Endometrial microvascular endothelial cells (primary cell): ENCODE measurements around the gene TNFAIP2. TPM values are rescaled to one million over a fixed set of nuclear protein-coding genes. Genes with fewer than 3 reads are reported as not detected.
"Not testable (repeated sequence)": the region's sequence is repeated elsewhere in the genome, so short reads cannot be mapped to it uniquely, and the experiment has no call there.

Experiments
- in situ Hi-C: cut with HindIII; loops from 2 replicates; pipeline ENCODE4 v1.10.0; 2017; ENCODE audit warnings: low sequenced_read_pairs, low pct_unique_long_range_greater_than_20kb; ENCODE audit errors: inconsistent ontology term
- total RNA-seq: library from RNA; depleted of rRNA; stranded (reverse); fragments of >200 nt; gene quantifications from one replicate; pipeline ENCODE4 v1.2.3, GENCODE V29; 2015; ENCODE audit errors: inconsistent ontology term

Gene TNFAIP2
- total RNA-seq, 1 donor from 2014 or later, result 46.3 TPM

DNA sequence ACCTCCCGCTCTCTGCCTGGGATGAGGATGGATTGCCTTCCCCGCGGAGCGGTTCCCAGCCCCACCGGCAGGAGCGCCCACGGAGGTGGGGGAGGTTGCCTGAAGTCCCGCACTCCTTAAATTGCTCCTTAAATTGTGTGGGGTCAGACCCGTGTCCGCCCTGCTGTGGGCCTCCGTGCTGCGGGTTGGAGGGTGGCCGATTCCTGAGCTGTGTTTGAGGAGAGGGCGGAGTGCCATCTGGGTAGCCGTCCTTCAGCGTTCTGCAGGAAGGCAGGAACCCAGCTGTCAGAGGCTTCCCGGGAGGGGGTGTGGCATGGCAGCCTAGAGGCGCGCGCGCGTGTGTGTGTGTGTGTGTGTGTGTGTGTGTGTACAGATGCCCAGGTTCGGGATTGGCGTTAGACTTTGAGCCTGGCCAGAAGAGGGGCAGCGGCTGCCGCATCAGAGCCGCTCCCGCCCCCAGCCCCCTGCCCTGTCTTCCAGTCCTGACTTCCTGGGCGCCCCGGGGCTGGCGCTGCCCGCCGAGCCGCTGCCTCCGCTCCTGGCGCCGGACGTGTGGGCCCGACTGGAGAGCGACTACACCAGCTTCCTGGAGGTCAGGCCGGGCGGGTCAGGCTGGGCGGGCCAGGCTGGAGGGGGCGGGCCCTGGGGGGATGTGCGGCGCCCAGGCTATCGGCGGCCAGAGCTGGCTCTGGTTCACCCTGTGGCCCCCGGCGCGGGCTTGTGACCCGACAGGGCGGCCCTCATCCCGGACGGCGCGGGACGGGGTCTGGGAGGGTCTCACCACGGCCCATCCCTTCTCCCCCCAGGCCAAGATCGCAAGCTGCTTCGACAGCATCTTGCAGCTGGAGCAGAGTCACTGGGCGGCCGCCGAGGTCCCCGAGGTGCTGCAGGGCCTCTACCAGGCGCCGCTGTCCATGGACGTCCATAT, 19.5 kb upstream of the TNFAIP2 start:
- in situ Hi-C loops, result no loop called here

DNA sequence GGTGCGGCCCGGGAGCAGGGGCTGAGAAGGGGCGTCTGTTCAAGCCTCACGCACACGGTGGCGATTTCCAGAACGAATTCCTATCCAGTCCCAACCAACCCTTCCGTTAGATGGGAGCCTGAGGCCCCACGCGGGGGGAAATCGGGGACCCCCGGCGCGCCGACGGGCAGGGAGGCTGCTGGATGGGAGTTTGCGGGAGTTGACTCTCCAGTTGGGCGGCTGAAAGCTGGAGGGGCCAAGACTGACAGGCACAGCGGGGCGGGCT, 18.9 kb upstream of the TNFAIP2 start:
- in situ Hi-C loops, result no loop called here

DNA sequence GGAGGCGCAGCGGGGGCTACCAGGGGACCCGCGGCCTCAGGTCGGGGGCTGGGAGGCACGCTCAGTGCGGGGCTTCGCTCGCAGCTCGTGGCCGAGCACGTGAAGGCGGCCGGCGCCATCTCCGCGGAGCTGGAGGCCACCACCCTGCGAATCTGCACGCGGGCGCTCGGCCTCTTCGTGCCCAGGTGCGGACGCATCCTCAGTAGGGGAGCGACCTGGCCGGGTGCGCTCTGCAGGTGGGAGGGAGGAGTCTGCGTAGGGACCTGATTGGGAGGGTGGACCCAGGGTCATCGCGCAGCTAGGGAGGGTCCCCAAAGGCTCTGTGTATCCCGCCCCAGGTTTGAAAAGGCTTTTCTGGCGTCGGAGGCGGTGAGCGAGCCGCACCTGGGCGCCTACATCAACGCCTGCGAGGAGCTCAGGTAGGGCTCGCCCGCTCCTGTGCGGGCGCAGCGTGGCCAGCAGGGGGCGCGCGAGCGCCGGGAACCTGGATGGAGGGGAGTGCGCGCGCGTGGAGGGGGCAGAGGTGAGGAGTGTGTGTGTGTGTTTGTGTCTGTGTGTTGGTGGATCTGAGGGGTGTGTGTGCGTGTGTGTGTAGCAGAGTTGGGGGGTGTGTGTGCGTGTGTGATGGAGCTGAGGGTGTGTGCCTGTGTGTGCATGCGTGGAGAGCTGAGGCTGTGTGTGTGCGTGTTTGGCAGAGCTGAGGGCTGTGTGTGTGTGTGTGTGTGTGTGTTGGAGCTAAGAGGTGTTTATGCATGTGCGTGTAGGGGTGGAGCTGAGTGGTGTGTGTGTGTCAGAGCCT, 18.4 kb upstream of the TNFAIP2 start:
- in situ Hi-C loops, result no loop called here

DNA sequence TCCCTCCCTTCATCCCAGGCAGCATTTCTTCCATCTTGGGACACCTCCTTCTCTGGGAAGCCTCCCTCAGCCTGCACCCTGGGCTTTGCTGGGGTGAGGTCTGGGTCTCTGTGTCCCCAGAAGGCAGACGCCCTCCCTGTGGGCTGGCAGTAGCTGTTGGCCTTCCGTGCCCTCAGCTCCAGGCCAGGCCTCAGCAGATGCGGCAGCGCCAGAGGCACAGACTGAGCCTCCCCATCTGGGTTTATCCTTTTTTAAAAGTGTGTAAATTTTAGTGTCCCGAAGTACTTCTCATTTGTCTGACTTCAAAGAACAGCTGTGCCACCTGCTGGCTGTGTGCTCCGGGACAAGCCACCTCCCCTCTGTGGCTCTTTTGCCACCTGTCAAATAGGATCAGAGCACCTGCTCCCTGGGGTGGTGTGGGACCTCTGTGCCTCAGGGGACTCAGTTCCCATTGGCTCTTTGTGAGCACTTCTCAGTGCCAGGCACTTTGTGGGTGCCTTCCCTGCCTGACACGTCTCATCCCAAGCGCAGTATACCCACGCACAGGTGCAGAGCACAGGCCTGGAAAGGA, 17.6 kb upstream of the TNFAIP2 start:
- in situ Hi-C loops, result no loop called here

DNA sequence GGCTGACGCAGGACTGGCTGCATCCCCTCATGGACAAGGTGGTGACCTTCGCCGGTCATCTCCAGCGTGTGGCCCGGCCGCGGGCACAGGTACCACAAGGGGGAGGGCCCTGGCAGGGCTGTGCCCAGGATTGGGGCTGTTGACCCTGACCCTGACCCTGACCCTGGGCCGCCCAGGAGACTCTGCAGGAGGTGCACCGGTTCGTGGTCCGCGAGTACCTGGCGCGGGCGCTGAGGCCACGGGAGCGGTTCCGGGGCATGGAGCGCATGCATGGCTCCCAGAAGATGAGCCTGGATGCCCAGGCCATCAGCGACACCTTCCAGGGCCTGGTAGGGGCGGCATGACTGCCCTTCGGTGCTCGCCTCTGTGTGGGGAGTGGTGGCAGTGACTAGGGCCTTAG, 15.8 kb upstream of the TNFAIP2 start:
- in situ Hi-C loops, result no loop called here

DNA sequence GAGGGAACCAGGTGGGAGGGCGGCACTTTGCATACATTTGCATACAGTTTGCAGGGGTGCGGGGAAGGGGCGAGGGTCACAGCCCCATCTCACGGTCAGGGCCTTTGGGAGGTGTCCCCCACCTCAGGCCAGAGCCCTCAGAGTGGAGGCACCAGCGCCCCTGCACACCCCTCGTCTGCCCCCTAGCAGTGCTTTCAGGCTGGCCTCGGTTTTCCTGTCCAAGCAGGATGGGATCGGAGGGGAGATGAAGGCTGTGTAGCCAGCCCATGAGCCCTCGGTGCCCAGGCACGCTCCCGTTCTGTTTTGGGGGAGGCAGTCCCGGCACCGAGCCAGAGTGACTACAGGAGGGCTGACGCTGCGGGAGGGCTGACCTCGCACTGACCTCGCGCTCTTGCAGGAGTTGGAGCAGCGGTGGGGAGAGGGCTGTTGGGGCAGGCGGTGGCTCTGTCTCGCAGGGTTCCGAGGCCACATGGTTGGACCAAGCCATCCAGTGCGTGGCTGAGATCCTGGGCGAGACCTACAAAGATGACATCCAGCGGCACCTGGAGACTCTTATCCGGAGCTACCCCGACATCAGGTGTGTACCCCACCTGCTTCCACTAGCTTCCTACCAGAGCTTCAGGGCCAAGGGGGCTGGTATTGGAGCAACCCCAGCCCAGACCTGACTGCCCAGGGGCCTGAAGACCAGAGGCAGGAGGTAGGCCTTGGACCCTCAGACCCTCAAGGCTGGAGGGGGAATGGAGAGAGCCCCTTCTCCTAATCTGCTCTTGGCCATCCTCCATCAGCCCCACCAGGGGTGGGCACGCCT, 15.1 kb upstream of the TNFAIP2 start:
- in situ Hi-C loops, result no loop called here

DNA sequence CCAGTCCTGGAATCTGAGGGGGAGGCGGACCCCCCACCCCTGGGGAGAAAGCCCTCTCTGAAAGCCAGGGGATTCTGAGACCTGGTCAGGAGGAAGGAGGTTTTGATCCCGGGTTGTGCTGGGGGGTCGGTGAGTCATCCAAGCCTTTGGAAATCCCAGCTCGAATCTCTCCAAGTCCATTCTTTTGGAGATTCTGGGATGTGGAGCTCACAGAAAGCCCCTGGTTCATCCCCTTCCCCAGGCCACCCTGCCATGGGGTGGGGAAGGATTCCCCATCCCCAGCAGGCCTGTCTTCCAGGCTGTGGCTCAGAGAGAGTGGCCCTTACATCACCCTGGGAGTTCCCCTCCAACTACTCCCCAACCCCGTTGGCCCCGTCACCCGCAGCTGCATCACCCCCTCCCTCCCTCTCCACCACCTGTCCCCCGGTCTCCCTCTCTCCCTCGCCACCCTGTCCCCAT, 14.5 kb upstream of the TNFAIP2 start:
- in situ Hi-C loops, result no loop called here

DNA sequence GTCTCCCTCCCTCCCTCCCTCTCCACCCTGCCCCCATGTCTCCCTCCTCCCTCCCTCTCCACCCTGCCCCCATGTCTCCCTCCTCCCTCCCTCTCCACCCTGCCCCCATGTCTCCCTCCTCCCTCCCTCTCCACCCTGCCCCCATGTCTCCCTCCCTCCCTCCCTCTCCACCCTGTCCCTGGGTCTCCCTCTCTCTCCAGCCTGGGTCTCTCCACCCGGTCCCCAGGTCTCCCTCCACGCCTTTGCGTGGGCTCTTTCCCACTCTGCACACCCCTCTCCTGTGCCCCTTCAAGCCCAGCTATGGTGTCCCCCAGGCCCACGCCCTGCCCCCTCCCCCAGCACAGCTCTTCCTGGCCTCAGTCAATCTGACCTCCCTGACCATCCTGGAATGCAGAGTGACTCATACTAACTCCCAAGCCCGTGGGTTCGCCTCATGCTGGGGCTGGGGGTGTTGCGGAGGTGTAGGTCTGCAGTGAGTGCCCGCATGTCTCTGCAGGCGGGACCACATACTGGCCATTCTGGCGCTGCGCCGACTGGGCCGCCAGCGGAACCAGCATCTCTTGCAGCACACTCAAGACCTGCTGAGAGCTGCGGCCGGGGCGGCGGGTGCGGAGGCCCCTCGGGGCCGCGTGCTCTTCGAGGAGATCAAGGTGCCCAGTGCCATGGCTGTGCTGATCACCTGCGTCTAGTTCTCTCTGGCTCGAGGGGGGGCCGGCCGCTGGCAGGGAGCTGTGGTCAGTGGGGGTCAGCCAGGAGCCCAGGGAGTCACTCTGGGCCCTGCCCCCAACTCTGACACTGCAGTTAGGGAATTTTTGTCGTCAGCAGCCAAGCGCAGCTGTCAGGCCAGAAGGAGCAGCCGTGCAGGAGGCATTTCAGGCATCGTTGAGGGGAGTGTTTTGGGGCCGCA, 13.5 kb upstream of the TNFAIP2 start:
- in situ Hi-C loops, result no loop called here

DNA sequence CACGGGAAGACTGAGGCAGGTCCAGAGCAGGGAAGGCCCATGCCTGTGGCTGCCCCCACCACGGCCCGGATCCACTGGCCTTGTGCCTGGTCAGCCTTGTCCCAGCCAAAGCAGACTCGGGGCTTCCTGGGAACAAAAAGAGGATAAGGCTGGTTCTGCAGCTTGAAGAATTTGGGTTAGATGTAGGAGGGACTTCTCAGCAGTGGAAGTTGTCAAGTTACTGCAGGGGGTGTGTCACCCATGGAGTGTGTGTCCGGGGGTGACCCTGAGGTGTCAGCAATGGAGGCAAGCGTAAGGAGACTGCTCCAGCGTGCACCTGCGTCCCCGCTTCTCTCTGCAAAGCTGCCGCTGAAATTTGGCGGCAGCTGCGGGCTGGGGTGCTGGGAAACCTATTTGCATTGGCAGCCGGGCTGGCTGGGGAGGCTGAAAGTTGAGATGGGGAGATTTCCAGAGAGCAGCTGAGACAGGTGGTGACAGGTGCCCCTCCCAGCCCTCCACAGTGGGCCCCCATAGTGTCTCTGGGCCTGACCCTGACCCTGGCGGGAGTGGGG, 12.5 kb upstream of the TNFAIP2 start:
- in situ Hi-C loops, result no loop called here

DNA sequence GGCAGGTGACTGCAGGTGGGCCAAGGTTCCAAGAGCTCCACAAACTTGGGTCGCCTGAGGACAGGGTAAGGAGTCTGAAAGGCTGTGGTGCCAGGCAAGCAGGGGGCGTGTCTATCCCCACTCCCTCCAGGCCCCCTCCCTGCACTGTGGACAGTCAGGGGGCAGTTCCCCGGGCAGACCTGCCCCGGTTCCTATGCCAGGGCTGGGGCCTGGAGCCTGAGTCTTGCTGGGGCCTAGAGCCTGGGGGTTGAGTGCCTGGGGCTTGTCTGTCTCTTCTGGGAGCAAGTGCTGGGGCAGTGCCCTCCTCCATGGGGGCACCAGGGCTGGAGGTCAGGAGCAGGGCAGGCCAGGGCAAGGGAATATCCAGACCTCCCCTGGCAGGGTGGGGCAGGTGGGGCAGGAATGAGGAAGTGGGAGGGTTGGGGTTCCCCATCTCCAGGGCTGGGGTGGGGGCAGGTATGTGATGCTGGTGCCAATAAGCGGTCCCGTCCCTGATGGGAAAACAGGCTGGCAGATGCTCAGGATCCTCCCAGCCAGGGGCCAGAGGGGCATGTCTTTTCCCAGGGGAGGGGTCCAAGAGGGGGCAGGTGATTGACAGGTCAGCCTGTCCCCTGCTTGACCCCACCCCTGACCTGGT, 11.9 kb upstream of the TNFAIP2 start:
- in situ Hi-C loops, result no loop called here

DNA sequence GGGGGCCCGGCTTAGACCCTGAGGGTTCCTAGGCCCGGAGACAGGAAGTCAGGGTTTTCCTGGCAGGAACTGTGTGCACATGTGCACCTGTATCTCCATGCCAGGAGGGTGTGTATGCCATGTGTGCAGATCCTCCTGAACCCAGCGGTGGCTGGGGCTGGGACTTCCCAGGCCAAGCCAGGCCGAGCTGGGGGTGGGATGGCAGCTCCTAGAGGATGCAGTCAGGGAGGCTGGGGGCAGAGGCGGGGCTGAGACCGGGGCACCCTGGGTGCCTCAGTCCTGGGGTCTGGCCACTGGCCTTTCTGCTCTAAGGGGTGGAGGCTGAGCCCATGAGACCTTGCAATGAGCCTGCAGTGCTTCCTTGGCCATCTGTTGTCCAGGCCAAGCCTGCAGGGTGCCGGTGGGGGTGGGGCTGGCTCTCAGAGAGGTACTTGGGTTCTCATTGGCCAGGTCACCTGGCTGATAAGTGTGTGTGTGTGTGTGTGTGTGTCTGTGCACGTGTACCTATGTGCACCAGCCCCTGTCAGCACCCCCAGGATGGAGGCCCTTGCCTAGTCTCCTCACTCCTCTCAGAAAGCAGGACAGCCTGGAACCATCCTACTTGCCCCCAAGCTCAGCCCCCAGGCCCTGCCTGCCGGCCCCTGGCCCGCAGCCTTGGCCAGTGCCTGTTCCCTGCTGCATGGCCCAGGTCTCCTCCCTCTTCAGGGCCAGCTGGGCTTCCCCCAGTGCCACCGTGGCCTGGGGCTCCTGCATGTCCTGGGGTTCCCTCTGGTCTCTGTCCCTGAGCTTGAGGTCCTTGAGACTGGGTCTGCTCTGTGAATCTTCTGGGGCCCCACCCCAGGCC, 10.6 kb upstream of the TNFAIP2 start:
- in situ Hi-C loops, result no loop called here

DNA sequence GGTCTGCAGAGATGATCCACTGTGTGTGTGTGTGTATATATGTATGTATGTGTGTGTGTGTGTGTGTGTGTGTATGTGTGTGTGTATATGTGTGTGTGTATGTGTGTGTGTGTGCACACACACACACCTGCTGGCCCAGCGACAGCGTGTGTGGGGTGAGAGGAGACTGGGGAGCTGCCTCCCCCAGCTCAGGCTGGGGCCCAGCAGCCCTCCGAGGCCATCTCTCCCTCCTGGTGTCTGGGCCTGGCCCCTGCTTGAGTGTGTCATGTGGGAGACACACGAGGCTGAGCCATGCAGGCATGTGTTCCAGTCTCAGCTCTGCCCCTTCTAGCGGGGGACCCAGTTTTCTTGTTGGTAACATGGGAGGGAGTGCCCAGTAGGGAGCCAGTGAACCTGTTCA, 10.0 kb upstream of the TNFAIP2 start:
- in situ Hi-C loops, result no loop called here

DNA sequence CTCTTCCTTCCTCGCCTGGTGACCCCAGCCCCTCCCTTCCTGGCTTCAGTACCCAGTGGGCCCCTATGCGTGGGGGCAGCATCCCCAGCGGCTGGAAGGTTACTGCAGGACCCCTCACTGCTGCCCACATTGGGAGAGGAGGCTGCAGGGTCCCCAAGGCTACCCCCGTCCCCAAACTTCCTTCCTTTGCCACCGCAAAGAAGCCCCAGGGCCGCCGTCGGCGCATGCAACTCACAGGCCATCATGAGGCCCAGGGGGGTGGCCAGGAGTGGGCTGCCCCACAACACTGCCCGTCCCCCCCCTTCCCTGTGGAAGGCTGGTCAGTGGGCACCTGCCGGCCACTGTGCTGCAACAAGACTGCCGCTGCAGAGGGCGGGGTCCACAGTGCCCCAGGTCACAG, 9.5 kb upstream of the TNFAIP2 start:
- in situ Hi-C loops, result no loop called here

DNA sequence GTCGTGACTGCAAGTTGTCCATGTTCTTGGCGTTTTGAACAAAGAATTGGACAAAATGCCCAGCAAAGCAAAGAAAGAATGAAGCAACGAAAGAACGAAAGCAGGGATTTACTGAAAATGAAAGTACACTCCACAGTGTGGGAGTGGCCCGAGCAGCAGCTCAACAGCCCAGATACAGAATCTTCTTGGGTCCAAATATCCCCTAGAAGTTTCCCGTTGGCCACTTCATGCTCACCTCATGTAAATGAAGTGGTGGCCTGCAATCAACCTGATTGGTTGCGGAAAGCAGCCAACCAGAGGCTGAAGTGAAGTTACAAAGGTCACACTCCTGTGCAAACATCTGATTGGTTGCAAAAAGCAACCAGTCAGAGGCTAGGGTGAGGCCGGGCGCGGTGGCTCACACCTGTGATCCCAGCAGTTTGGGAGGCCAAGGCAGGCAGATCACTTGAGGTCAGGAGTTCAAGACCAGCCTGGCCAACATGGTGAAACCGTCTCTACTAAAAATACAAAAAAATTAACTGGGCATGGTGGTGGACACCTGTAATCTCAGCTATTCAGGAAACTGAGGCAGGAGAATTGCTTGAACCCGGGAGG, 8.1 kb upstream of the TNFAIP2 start:
- in situ Hi-C loops, result not testable (repeated sequence)

DNA sequence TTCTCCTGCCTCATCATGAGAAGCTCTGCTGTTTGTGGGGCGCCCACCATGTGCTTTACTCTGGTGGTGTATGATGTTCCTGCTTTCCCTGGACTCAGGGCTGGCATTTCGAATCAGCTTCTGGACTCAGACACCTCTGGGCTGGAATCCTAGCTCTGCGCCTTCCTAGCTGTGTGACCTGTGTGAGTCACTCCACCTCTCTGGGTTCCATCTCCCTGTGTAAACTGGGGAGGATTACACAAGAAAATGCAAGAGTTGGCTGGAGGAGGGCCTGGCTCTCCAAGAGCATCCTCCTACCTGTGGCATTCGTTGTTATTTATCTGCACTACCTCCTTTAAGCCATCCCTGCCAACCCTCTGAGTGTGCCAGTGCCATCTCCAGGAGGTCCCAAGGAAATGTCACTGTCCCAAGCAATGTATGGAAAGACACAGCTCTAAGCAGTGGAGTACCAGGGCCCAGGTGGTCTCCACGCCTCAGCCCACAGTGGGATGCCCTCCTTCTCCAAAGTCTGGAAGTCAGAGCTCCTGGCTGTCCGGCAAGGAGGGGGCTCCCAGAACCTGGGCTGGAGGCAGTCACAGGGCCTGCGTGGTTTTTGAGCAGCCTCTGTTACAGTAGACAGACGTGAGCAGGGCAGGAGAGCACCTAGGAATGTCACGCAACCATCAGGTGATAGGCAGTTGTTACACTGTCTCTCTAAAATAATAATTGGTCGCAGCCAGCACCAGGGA, 7.3 kb upstream of the TNFAIP2 start:
- in situ Hi-C loops, result no loop called here

DNA sequence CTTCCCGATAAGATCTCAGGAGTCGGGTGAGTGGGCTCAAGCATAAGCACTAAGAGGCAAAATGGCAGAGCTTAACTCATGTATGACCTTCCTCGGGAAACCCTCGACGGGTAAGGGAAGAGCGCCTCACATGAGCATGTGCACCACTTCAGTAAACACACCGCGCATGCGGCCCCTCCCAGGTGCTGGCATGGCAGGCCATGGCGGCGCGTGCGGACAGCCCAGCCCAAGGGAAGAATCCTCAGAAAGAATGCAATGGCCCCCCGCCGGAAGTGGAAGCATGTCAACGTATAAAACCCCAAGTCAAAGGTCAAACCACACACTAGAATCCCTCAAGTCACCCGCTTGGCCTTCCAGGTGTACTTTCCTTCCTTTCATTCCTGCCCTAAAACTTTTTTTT, 6.6 kb upstream of the TNFAIP2 start:
- in situ Hi-C loops, result no loop called here
